GM18870 (cell line): ENCODE measurements around the gene MAPKBP1.
"Not testable (repeated sequence)": the region's sequence is repeated elsewhere in the genome, so short reads cannot be mapped to it uniquely, and the experiment has no call there.

Experiments used
- ATAC-seq: cut with Tn5 transposase; IDR thresholded peaks from one replicate; pipeline ENCODE4 v1.9.1; 2021; ENCODE audit warnings: moderate library complexity; ENCODE audit not compliant: unreplicated experiment

The MAPKBP1 gene

GRCh38 chr15:41825572-41826535 is 51.6 kb downstream of the MAPKBP1 start:
- no peak for ATAC-seq

GRCh38 chr15:41827290-41827879 is 53.1 kb downstream of the MAPKBP1 start:
- ATAC-seq = no peak

GRCh38 chr15:41827880-41828806 is 53.9 kb downstream of the MAPKBP1 start, which contains the start of gene JMJD7:
Gene JMJD7, plus strand, starts transcription at chr15:41828092. Its CDS starts 33 bp downstream, at chr15:41828125.
- ATAC-seq = peak; percentile 51

- no peak for ATAC-seq
Measured at GRCh38 chr15:41828807-41829141, 54.5 kb downstream of the MAPKBP1 start.

GRCh38 chr15:41829959-41830646 is 55.8 kb downstream of the MAPKBP1 start:
- ATAC-seq = no peak

- not testable (repeated sequence) for ATAC-seq
Measured at GRCh38 chr15:41831291-41831690, 57.0 kb downstream of the MAPKBP1 start.

GRCh38 chr15:41832208-41832607 is 57.9 kb downstream of the MAPKBP1 start:
- no peak for ATAC-seq

- no peak for ATAC-seq
Measured at GRCh38 chr15:41832875-41833274, 58.6 kb downstream of the MAPKBP1 start.

GRCh38 chr15:41834096-41834495 is 59.8 kb downstream of the MAPKBP1 start:
- ATAC-seq = no peak

- ATAC-seq = no peak
Measured at GRCh38 chr15:41836073-41836472, 61.8 kb downstream of the MAPKBP1 start.

- no peak for ATAC-seq
Measured at GRCh38 chr15:41836713-41837454, 62.6 kb downstream of the MAPKBP1 start.

- no peak for ATAC-seq
Measured at GRCh38 chr15:41838400-41838897, 64.2 kb downstream of the MAPKBP1 start, which contains the start of gene PLA2G4B. Gene PLA2G4B, plus strand, starts transcription at chr15:41838847. Its CDS starts 67 bp downstream, at chr15:41838914.

GRCh38 chr15:41839781-41840491 is 65.7 kb downstream of the MAPKBP1 start:
- no peak for ATAC-seq

GRCh38 chr15:41840673-41841072 is 66.4 kb downstream of the MAPKBP1 start:
- ATAC-seq = no peak

- ATAC-seq = no peak
Measured at GRCh38 chr15:41841131-41841530, 66.8 kb downstream of the MAPKBP1 start.

GRCh38 chr15:41842229-41842628 is 67.9 kb downstream of the MAPKBP1 start:
- no peak for ATAC-seq

GRCh38 chr15:41843571-41843970 is 69.3 kb downstream of the MAPKBP1 start:
- no peak for ATAC-seq

- no peak for ATAC-seq
Measured at GRCh38 chr15:41844814-41845213, 70.5 kb downstream of the MAPKBP1 start.

GRCh38 chr15:41847206-41847605 is 72.9 kb downstream of the MAPKBP1 start:
- ATAC-seq = no peak
